ENCODE results near the gene PAPOLB. TPM values are rescaled to one million over a fixed set of nuclear protein-coding genes. Genes with fewer than 3 reads are reported as not detected.

PAPOLB gene
- total and polyA plus RNA-seq, 4 donors, result 0.01 to 1.9 (median 0.14) TPM

DNA sequence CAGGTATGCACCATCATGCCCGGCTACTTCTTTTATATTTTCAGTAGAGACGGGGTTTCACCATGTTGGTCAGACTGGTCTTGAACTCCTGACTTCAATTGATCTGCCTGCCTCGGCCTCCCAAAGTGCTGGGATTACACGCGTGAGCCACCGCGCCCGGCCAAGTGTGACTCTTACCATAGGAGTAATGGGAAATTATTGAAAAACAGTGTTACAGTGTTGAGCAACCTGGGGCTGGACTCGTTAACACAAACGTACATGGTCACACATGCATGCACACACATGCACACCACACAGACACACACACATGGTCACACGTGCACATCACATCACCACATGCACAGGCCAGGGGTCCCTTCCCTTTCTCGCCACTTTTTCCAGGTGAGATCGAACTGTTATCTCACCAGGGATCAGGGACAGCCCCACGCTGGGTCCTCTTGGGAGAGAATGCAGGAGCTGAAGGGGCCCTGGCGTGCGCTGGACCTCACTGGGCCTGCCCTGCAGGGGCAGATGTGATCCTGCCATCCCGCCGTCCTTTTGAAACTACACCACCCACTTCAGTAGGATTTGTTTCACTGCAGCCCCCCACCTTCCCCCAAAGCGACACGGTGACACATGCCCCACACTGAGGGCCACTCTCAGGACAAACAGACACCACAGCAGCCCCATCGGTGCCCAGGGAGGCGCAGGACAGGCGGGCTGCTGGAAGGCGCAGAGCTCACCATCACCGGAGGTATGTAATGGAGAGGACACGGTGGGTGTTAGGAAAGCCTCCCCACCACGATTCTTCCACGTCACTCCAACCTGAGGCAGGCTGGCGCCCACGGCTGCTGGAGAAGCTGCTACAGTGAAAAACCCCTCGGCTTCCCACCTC, 11.5 kb upstream of the PAPOLB start:
- peaks cover 0 to 40% (median 10%) of the 10 kb centered on the region in 5 donors for H3K4me1 ChIP-seq (ENCODE audit: control insufficient read depth in 5 of 5, insufficient read depth in 5 of 5, low read length in 5 of 5)
- H3K27me3 ChIP-seq (ENCODE audit: control insufficient read depth in 3 of 3, insufficient read depth in 3 of 3, low read length in 2 of 3), result no peaks in the 10 kb centered on the region
- DNase-seq (no peak), ATAC-seq (ENCODE audit: insufficient read depth, low FRiP score) (no peak)
- 91 to 93% methylated on average over 31 of the region's 31 CpGs for WGBS, 2 donors
- peaks cover 0 to 1% (median under 1%) of the 10 kb centered on the region in 4 donors for H3K9me3 ChIP-seq (ENCODE audit: control insufficient read depth in 4 of 4, insufficient read depth in 3 of 4, low read length in 3 of 4)
- TF ChIP-seq, protein P1, sequence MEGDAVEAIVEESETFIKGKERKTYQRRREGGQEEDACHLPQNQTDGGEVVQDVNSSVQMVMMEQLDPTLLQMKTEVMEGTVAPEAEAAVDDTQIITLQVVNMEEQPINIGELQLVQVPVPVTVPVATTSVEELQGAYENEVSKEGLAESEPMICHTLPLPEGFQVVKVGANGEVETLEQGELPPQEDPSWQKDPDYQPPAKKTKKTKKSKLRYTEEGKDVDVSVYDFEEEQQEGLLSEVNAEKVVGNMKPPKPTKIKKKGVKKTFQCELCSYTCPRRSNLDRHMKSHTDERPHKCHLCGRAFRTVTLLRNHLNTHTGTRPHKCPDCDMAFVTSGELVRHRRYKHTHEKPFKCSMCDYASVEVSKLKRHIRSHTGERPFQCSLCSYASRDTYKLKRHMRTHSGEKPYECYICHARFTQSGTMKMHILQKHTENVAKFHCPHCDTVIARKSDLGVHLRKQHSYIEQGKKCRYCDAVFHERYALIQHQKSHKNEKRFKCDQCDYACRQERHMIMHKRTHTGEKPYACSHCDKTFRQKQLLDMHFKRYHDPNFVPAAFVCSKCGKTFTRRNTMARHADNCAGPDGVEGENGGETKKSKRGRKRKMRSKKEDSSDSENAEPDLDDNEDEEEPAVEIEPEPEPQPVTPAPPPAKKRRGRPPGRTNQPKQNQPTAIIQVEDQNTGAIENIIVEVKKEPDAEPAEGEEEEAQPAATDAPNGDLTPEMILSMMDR (IDR thresholded peaks at IDR 0.05; ENCODE audit: control extremely low read depth, extremely low read depth), result no peak
- H3K4me3 ChIP-seq, result no peak overlapping the region
- peaks cover 0 to 19% (median 10%) of the 10 kb centered on the region in 4 donors for H3K36me3 ChIP-seq (ENCODE audit: control insufficient read depth in 4 of 4, insufficient read depth in 4 of 4, low read length in 4 of 4)
- no peak overlapping the region for H3K27ac ChIP-seq (ENCODE audit: low read depth in 1 of 2, low read length in 1 of 2)
- H3K9ac ChIP-seq (ENCODE audit: insufficient read depth in 1 of 2, low read length in 2 of 2), result no peak overlapping the region

DNA sequence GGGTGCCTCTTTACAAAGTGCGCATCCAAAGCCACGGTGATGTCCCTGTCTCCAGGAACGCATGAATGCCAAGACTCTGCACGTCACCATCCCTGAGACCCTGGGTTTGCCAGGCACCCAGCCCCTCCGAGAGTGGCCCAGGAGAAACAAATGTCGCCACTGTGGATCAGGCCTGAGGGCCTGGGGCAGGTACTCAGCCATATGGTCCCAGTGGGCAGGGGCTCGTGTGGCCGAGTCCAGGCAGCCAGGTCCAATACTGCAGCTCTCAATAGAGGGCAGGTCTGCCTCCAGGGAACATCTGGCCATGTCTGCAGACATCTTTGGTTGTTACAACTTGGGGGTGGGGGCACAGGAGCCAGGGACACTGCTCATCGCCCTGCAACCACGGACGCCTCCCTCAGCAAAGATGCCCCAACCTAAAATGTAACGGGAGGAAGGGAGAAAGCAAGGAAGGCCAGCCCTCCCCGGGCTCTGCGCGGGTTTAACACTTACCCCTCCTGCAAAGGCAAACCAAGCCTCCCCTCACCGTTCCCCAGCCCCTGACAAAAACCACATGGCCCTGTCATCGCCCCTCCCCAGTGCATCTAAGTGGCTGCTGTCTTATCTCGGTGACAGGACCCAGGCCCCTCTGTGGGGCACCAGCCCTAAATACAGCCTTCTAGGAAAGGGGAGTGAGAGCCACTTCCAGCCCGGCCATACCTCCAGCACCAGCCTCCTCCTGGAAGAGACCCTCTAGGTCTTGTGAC, 10.3 kb upstream of the PAPOLB start:
- TF ChIP-seq, protein P1 (IDR thresholded peaks at IDR 0.05; ENCODE audit: control extremely low read depth, extremely low read depth), result no peak
- H3K27me3 ChIP-seq (ENCODE audit: control insufficient read depth in 3 of 3, insufficient read depth in 3 of 3, low read length in 2 of 3), result no peaks in the 10 kb centered on the region
- no peak overlapping the region for H3K9ac ChIP-seq (ENCODE audit: insufficient read depth in 1 of 2, low read length in 2 of 2)
- no peak overlapping the region for H3K27ac ChIP-seq (ENCODE audit: low read depth in 1 of 2, low read length in 1 of 2)
- ATAC-seq (ENCODE audit: insufficient read depth, low FRiP score) (no peak), DNase-seq (peak; percentile 73 to 82 (median 77))
- 69 to 83% methylated on average over 19 of the region's 19 CpGs for WGBS, 2 donors
- H3K9me3 ChIP-seq (ENCODE audit: control insufficient read depth in 4 of 4, insufficient read depth in 3 of 4, low read length in 3 of 4), result peaks cover 0 to 2% (median under 1%) of the 10 kb centered on the region in 4 donors
- peaks cover 0 to 40% (median 10%) of the 10 kb centered on the region in 5 donors for H3K4me1 ChIP-seq (ENCODE audit: control insufficient read depth in 5 of 5, insufficient read depth in 5 of 5, low read length in 5 of 5)
- H3K4me3 ChIP-seq, result no peak overlapping the region
- H3K36me3 ChIP-seq (ENCODE audit: control insufficient read depth in 4 of 4, insufficient read depth in 4 of 4, low read length in 4 of 4), result peaks cover 0 to 14% (median 8%) of the 10 kb centered on the region in 4 donors

DNA sequence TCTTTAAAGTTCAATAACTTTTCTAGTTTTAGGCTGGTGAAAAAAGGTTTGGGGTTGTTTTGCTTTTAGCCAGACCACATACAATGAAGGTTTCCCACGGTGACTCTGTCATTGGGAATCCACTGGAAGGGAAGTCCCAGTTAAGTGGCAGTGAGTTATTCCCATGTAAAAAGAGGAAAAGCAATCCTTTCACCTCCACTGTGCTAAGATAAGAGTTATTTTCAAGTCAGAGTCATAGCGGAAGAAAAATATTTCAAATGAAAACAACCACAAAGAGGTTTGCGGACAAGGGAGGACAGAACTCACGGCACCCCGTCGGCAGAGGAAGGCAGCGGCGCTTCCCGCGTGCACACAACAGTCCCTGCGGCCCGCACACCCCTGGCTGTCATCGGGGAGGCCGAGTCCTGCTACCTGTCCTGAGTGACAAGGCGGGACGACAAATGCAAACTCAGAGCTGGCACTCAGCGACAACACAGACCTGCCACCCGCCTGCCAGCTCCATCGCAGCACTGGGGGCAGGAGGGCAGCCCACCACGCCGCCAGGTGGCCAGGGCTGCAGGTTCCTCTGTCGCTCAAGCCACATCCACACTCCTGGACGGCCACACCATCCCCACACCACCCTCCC, 9.3 kb upstream of the PAPOLB start:
- TF ChIP-seq, protein P1 (IDR thresholded peaks at IDR 0.05; ENCODE audit: control extremely low read depth, extremely low read depth), result no peak
- Histone ChIP-seq H3K9me3 (ENCODE audit: control insufficient read depth in 4 of 4, insufficient read depth in 3 of 4, low read length in 3 of 4) (peaks cover 0 to 3% (median under 1%) of the 10 kb centered on the region in 4 donors), H3K27ac (ENCODE audit: low read depth in 1 of 2, low read length in 1 of 2) (no peak overlapping the region), H3K4me1 (ENCODE audit: control insufficient read depth in 5 of 5, insufficient read depth in 5 of 5, low read length in 5 of 5) (peaks cover 0 to 40% (median 10%) of the 10 kb centered on the region in 5 donors), H3K9ac (ENCODE audit: insufficient read depth in 1 of 2, low read length in 2 of 2) (no peak overlapping the region), H3K27me3 (ENCODE audit: control insufficient read depth in 3 of 3, insufficient read depth in 3 of 3, low read length in 2 of 3) (no peaks in the 10 kb centered on the region), H3K36me3 (ENCODE audit: control insufficient read depth in 4 of 4, insufficient read depth in 4 of 4, low read length in 4 of 4) (peaks cover 0 to 11% (median 4%) of the 10 kb centered on the region in 4 donors), H3K4me3 (no peak overlapping the region)
- 56 to 68% methylated on average over 23 of the region's 23 CpGs for WGBS, 2 donors
- no peak for ATAC-seq (ENCODE audit: insufficient read depth, low FRiP score)
- DNase-seq, result no peak
